ENCODE measurements around the gene AMFR.

DNA sequence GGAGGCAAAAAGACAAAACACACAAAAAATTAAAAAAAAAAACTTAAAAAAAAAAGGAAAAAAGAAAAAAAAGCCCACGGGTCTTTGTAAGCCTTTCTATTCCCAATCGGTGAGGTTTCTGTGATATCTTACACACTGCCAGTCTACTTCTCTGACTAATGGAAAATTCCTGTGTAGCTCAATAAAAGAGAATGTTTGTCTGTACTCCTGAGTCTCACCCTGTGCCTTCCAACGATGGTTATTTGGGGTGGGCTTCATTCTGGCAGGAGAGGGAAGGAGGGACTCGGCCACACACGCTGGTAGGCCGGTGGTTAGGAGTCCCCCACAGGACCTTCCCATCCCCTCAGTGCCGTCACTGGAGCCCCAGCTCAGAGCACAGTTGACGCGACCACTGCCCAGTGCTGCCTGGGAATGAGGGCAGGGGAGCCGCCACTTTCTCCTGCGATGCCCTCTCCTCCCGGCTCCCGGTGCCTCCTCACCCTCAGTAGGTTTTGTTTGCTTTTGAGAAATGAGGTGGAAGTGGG lies 68.0 kb downstream of the AMFR start:
- TF ChIP-seq CREB1 (IDR thresholded peaks at IDR 0.05) (no peak), EP300 (IDR thresholded peaks at IDR 0.05; ENCODE audit: borderline replicate concordance in 1 of 2, low read depth in 2 of 2, low read length in 2 of 2) (no peak), SP1 (IDR thresholded peaks at IDR 0.05; ENCODE audit: low read depth, low read length) (no peak), EZH2 (IDR thresholded peaks at IDR 0.05; ENCODE audit: low read depth, low read length, severe bottlenecking) (no peak), RAD21 (IDR thresholded peaks at IDR 0.05 in 1 of 2, conservative IDR thresholded peaks at IDR 0.05 in 1 of 2; ENCODE audit: low read depth in 2 of 2, low read length in 2 of 2) (no peak), SIX5 (IDR thresholded peaks at IDR 0.05; ENCODE audit: low read depth, low read length) (no peak)
- TF ChIP-seq, protein P1, sequence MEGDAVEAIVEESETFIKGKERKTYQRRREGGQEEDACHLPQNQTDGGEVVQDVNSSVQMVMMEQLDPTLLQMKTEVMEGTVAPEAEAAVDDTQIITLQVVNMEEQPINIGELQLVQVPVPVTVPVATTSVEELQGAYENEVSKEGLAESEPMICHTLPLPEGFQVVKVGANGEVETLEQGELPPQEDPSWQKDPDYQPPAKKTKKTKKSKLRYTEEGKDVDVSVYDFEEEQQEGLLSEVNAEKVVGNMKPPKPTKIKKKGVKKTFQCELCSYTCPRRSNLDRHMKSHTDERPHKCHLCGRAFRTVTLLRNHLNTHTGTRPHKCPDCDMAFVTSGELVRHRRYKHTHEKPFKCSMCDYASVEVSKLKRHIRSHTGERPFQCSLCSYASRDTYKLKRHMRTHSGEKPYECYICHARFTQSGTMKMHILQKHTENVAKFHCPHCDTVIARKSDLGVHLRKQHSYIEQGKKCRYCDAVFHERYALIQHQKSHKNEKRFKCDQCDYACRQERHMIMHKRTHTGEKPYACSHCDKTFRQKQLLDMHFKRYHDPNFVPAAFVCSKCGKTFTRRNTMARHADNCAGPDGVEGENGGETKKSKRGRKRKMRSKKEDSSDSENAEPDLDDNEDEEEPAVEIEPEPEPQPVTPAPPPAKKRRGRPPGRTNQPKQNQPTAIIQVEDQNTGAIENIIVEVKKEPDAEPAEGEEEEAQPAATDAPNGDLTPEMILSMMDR (IDR thresholded peaks at IDR 0.05; ENCODE audit: control extremely low read depth in 1 of 3, insufficient read depth in 1 of 3, low read depth in 1 of 3, low read length in 3 of 3): no peak
- TF ChIP-seq, protein P2, sequence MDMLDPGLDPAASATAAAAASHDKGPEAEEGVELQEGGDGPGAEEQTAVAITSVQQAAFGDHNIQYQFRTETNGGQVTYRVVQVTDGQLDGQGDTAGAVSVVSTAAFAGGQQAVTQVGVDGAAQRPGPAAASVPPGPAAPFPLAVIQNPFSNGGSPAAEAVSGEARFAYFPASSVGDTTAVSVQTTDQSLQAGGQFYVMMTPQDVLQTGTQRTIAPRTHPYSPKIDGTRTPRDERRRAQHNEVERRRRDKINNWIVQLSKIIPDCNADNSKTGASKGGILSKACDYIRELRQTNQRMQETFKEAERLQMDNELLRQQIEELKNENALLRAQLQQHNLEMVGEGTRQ (IDR thresholded peaks at IDR 0.05; ENCODE audit: low read length): no peak
